Small intestine (tissue), 7 donors: ENCODE measurements around the gene CUL7. TPM values are rescaled to one million over a fixed set of nuclear protein-coding genes. Genes with fewer than 3 reads are reported as not detected.

Source experiments
- DNase-seq, 2 donors: peaks; one replicate each; pipeline versions ENCODE4 v3.0.0 to v3.0.0-alpha.2; 2013
- FAIRE-seq: peaks from 2 replicates; lab custom pipeline; 2012; peaks lifted over from hg19 to GRCh38; lab: Jason Lieb, UNC
- H3K27ac ChIP-seq, 3 donors: one replicate each; pipeline ENCODE4 v1.5.1; 2013; ENCODE audit warnings: low read length in 2 of 3, mild to moderate bottlenecking in 2 of 3, control low read depth in 1 of 3, inconsistent platforms in 1 of 3, low read depth in 1 of 3, moderate library complexity in 1 of 3
- H3K27me3 ChIP-seq, 3 donors: one replicate each; pipeline ENCODE4 v1.6.1; 2013; ENCODE audit warnings: low read length in 3 of 3, inconsistent platforms in 1 of 3; ENCODE audit not compliant: control insufficient read depth in 3 of 3, insufficient read depth in 3 of 3
- H3K36me3 ChIP-seq, 3 donors: one replicate each; pipeline ENCODE4 v1.6.1; 2013; ENCODE audit warnings: low read length in 3 of 3, inconsistent platforms in 1 of 3, low read depth in 1 of 3, mild to moderate bottlenecking in 1 of 3, moderate library complexity in 1 of 3; ENCODE audit not compliant: control insufficient read depth in 3 of 3, insufficient read depth in 2 of 3
- H3K4me1 ChIP-seq, 3 donors: one replicate each; pipeline ENCODE4 v1.6.1; 2013; ENCODE audit warnings: low read length in 2 of 3, inconsistent platforms in 1 of 3, low read depth in 1 of 3, mild to moderate bottlenecking in 1 of 3, moderate library complexity in 1 of 3; ENCODE audit not compliant: control insufficient read depth in 3 of 3, insufficient read depth in 2 of 3
- H3K4me3 ChIP-seq, 3 donors: one replicate each; pipeline ENCODE4 v1.5.1; 2013; ENCODE audit warnings: low read length in 3 of 3, control low read depth in 1 of 3, inconsistent platforms in 1 of 3, low read depth in 1 of 3, mild to moderate bottlenecking in 1 of 3, moderate library complexity in 1 of 3
- H3K9me3 ChIP-seq, 2 donors: one replicate each; pipeline ENCODE4 v1.6.1; 2013; ENCODE audit warnings: low read depth in 1 of 2, low read length in 1 of 2; ENCODE audit not compliant: control insufficient read depth in 2 of 2, insufficient read depth in 1 of 2
- WGBS, 3 donors: extraction: QIAGEN DNeasy Blood & Tissue Kit; methylation state at CpG; one replicate each; pipeline ENCODE4 v1.1.7; 2013; 5-methylcytosine and 5-hydroxymethylcytosine counted together
- polyA plus RNA-seq, 4 donors: library from polyadenylated mRNA; stranded (reverse) in 3 of 4; unstranded in 1 of 4; fragments of 200-250 nt in 3 of 4; fragments of 120-200 nt in 1 of 4; gene quantifications; one replicate each; pipeline versions ENCODE4 v1.2.1 to v1.2.3, GENCODE V29; 2013
- donor health status: healthy with polysubstance abuse.
- donor health status: control.
- donor health status: control.
- donor health status: Bipolar disorder and iron deficiency.
- donor health status: healthy.

CUL7 gene
- polyA plus RNA-seq, 4 donors: 5.7 to 41.8 (median 6.7) TPM

GRCh38 chr6:43092635-43093034 is 39.0 kb upstream of the CUL7 start:
- no peak for FAIRE-seq
- Histone ChIP-seq H3K27ac (no peak overlapping the region), H3K4me3 (no peak overlapping the region), H3K4me1 (peaks cover 0 to 27% (median 0%) of the 10 kb centered on the region in 3 donors), H3K27me3 (no peaks in the 10 kb centered on the region), H3K9me3 (no peaks in the 10 kb centered on the region), H3K36me3 (peaks cover 0 to 2% (median 0%) of the 10 kb centered on the region in 3 donors)
- DNase-seq: no peak

- 86 to 90% (median 90%) methylated on average over 10 of the region's 10 CpGs for WGBS, 3 donors
- no peaks in the 10 kb centered on the region for H3K27me3 ChIP-seq
- H3K27ac ChIP-seq: no peak overlapping the region
- no peaks in the 10 kb centered on the region for H3K9me3 ChIP-seq
- no peak overlapping the region for H3K4me3 ChIP-seq
- no peak for DNase-seq
- no peak for FAIRE-seq
- no peaks in the 10 kb centered on the region for H3K36me3 ChIP-seq
- peaks cover 0 to 26% (median 0%) of the 10 kb centered on the region in 3 donors for H3K4me1 ChIP-seq
These were observed 37.9 kb upstream of the CUL7 start for GRCh38 chr6:43091436-43091991.

GRCh38 chr6:43091020-43091419 is 37.4 kb upstream of the CUL7 start:
- DNase-seq: no peak
- no peaks in the 10 kb centered on the region for H3K9me3 ChIP-seq

GRCh38 chr6:43090559-43090956 is 36.9 kb upstream of the CUL7 start:
- FAIRE-seq (no peak), DNase-seq (no peak)
- Histone ChIP-seq H3K4me3 (no peak overlapping the region), H3K4me1 (peaks cover 0 to 20% (median 0%) of the 10 kb centered on the region in 3 donors), H3K9me3 (no peaks in the 10 kb centered on the region), H3K36me3 (no peaks in the 10 kb centered on the region), H3K27ac (peak overlapping the region in 1 of 3 donors; percentile 42), H3K27me3 (no peaks in the 10 kb centered on the region)
- 58 to 73% (median 64%) methylated on average over 2 of the region's 2 CpGs for WGBS, 3 donors

More at GRCh38 chr6:43091020-43091419, 37.4 kb upstream of the CUL7 start:
- no peak overlapping the region for H3K4me3 ChIP-seq
- FAIRE-seq: no peak
- H3K4me1 ChIP-seq: peaks cover 0 to 23% (median 0%) of the 10 kb centered on the region in 3 donors
- H3K27me3 ChIP-seq: no peaks in the 10 kb centered on the region
- WGBS, 3 donors: 76 to 92% (median 87%) methylated on average over 5 of the region's 5 CpGs
- H3K27ac ChIP-seq: peak overlapping the region in 1 of 3 donors; percentile 42
- H3K36me3 ChIP-seq: no peaks in the 10 kb centered on the region

GRCh38 chr6:43089874-43090558 is 36.4 kb upstream of the CUL7 start:
- H3K27ac ChIP-seq: peak overlapping the region in 2 of 3 donors; percentile 0 to 32
- no peaks in the 10 kb centered on the region for H3K36me3 ChIP-seq
- WGBS, 3 donors: 38 to 52% (median 44%) methylated on average over 8 of the region's 8 CpGs
- no peaks in the 10 kb centered on the region for H3K27me3 ChIP-seq
- H3K4me3 ChIP-seq: no peak overlapping the region
- no peaks in the 10 kb centered on the region for H3K9me3 ChIP-seq
- FAIRE-seq (no peak), DNase-seq (peak in 1 of 2 donors; percentile 46)
- peaks cover 0 to 20% (median 0%) of the 10 kb centered on the region in 3 donors for H3K4me1 ChIP-seq

GRCh38 chr6:43089467-43089866 is 35.8 kb upstream of the CUL7 start:
- no peak for FAIRE-seq
- WGBS, 3 donors: 26 to 51% (median 43%) methylated on average over 4 of the region's 4 CpGs
- Histone ChIP-seq H3K4me1 (peaks cover 0 to 20% (median 0%) of the 10 kb centered on the region in 3 donors), H3K36me3 (peaks cover 0 to 2% (median 0%) of the 10 kb centered on the region in 3 donors), H3K27ac (peak overlapping the region in 1 of 3 donors; percentile 32), H3K27me3 (no peaks in the 10 kb centered on the region), H3K9me3 (no peaks in the 10 kb centered on the region), H3K4me3 (no peak overlapping the region)
- no peak for DNase-seq

- H3K27me3 ChIP-seq: no peaks in the 10 kb centered on the region
- peaks cover 0 to 15% (median 0%) of the 10 kb centered on the region in 3 donors for H3K4me1 ChIP-seq
- 90 to 91% (median 90%) methylated on average over 4 of the region's 4 CpGs for WGBS, 3 donors
- DNase-seq: no peak
- FAIRE-seq: no peak
- no peak overlapping the region for H3K4me3 ChIP-seq
- no peak overlapping the region for H3K27ac ChIP-seq
- H3K9me3 ChIP-seq: no peaks in the 10 kb centered on the region
- H3K36me3 ChIP-seq: peaks cover 0 to 2% (median 0%) of the 10 kb centered on the region in 3 donors
These were observed 35.0 kb upstream of the CUL7 start for GRCh38 chr6:43088654-43089056.

- Histone ChIP-seq H3K4me1 (peaks cover 0 to 15% (median 0%) of the 10 kb centered on the region in 3 donors), H3K27me3 (no peaks in the 10 kb centered on the region), H3K27ac (no peak overlapping the region), H3K4me3 (no peak overlapping the region), H3K36me3 (peaks cover 0 to 2% (median 0%) of the 10 kb centered on the region in 3 donors), H3K9me3 (no peaks in the 10 kb centered on the region)
- whole genome bisulfite sequencing, 3 donors: 65 to 74% (median 66%) methylated on average over 8 of the region's 8 CpGs
- no peak for DNase-seq
- no peak for FAIRE-seq
These were observed 32.5 kb upstream of the CUL7 start for GRCh38 chr6:43086022-43086658.
